MM.1S (cell line): ENCODE data around the gene BABAM1.

Experiments used
- EZH2 ChIP-seq: fragments of 300-600 bp; sonication (generic); optimal IDR thresholded peaks from 2 replicates; pipeline ENCODE3; 2017; ENCODE audit warnings: low read depth, mild to moderate bottlenecking, antibody characterized with exemption, low read length, mixed read lengths
- EZH2phosphoT487 ChIP-seq: fragments of 300-600 bp; sonication (generic); IDR thresholded peaks from 2 replicates; pipeline ENCODE4 v1.6.1; 2018; ENCODE audit warnings: antibody characterized with exemption, low read length
- TF ChIP-seq, protein P1 (sequence below): fragments of 300-600 bp; sonication (generic); IDR thresholded peaks from 2 replicates; pipeline ENCODE4 v1.5.1; 2016; ENCODE audit warnings: antibody characterized with exemption, low read length, mixed read lengths

GRCh38 chr19:17240062-17240752 lies 27.0 kb upstream of the BABAM1 start:
- TF ChIP-seq, protein P1, sequence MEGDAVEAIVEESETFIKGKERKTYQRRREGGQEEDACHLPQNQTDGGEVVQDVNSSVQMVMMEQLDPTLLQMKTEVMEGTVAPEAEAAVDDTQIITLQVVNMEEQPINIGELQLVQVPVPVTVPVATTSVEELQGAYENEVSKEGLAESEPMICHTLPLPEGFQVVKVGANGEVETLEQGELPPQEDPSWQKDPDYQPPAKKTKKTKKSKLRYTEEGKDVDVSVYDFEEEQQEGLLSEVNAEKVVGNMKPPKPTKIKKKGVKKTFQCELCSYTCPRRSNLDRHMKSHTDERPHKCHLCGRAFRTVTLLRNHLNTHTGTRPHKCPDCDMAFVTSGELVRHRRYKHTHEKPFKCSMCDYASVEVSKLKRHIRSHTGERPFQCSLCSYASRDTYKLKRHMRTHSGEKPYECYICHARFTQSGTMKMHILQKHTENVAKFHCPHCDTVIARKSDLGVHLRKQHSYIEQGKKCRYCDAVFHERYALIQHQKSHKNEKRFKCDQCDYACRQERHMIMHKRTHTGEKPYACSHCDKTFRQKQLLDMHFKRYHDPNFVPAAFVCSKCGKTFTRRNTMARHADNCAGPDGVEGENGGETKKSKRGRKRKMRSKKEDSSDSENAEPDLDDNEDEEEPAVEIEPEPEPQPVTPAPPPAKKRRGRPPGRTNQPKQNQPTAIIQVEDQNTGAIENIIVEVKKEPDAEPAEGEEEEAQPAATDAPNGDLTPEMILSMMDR = no peak
- TF ChIP-seq EZH2phosphoT487 (no peak), EZH2 (no peak)
